Superior temporal gyrus (tissue), 1 donor: ENCODE results near the gene ANKRD44.
"Not testable (repeated sequence)": the region's sequence is repeated elsewhere in the genome, so short reads cannot be mapped to it uniquely, and the experiment has no call there.

Experiments
- DNase-seq: peaks from one replicate; pipeline ENCODE4 v3.0.0-alpha.2; 2016; ENCODE audit errors: extremely low spot score

The ANKRD44 gene

DNA sequence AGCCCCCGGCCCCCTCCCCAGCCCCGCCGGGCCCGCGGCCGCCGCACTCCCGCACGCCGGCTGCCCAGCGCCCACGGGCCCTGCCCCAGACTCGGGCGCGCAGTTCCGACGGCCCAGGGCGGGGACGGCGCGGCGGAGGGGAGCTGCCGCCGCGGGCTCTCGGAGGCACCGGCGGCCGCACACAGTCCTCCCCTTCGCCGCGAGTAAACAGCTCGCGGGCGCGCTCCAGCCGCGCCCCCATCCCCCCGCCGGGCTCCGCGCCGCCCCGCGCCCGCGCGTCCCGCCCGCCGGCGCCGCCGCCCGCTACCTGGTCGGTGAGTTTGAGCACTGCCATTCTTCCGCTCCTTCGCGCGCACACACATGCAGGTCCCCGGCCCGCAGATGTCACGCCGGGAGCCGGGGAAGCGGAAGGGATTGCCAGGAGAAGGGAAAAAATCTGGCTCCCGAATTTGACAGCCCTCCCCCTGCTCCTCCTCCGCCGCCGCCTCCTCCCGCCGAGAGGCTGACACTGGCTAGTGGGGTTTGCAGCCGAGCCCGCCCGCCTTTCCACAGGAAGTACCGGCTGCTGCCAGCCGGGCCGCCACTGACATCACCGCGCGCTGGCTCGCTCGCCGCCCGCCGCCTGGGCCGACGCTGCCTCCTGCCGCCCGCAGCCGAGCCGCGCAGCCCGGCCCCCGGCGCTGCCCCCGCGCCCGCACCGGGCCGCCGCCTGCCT, at the start of gene ANKRD44:
Gene ANKRD44, minus strand, starts transcription at position 510 of the 715 bp plus-strand sequence. Its CDS starts 176 bp downstream, at position 334.
- peak; percentile 88 for DNase-seq

DNA sequence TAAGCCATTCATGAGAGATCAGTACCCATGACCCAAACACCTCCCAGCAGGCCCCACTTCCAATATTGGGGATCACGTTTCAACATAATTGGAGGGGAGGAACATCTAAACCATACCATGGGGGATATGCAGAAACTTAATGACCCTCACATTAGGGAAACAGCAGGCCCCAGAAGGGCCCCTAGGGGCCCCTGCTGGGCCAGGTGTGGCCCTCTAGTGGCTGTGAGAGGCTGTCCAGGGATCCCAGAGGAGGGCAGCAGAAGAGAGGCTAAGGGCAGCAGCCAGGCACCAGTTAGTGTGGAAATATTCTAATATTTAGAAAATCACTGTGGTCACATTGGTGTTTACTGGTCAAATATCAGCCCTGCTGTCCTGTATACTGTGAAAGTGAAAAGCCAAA, 49.3 kb upstream of the ANKRD44 start:
- no peak for DNase-seq

DNA sequence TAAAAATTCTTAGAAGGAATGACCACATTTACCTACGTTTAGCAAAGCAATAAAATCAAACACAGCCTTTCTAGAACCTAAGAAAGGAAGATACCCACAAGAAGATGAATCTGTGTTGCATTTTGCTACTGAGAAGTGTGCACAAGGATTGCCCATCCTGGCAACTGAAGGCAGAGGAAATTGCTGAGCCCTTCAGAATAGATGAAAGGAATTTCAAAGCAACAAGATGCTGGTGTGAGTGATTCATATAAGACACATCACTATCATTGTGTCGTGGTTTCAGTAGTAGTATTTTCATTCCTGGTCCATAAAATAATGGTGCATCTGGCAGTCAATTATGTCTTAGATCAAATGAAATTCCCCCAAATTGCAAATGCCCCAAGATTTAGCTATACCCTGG, 48.4 kb upstream of the ANKRD44 start:
- no peak for DNase-seq

DNA sequence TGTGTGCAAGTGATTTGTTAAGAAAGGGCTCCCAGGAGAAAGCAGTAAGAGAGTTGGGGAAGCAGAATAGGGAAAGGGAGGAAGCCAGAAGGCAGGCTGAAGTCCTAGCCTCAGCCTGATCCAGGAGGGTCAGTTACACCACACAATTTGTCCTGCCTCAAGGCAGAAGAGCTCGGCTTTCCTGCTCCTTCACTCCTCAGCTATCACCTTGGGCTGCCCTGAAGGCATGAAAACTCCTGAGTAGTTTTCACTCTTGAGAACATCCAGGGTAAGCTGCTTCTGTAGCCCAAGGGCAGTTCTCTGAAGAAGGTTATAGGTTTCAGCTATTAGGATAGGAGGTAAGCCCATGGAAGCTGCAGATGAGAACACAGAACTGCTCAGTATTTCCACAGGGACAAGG, 47.4 kb upstream of the ANKRD44 start:
- DNase-seq = no peak

DNA sequence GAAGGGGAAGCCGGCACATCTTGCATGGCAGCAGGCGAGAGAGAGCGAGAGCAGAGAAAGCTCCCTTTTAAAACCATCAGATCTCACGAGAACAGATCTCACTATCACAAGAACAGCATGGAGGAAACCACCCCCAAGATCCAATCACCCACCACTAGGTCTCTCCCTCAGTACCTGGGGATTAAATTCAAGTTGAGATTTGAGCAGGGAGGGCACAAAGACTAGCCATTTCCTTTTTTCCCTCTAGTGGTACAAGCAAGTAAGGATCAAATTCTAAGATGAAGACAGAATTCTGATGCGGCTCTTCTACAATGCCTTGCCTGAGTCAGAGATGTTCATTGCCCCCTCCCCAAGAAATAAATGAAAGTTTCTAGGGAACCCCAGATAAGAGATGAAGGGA, 45.6 kb upstream of the ANKRD44 start:
- no peak for DNase-seq

DNA sequence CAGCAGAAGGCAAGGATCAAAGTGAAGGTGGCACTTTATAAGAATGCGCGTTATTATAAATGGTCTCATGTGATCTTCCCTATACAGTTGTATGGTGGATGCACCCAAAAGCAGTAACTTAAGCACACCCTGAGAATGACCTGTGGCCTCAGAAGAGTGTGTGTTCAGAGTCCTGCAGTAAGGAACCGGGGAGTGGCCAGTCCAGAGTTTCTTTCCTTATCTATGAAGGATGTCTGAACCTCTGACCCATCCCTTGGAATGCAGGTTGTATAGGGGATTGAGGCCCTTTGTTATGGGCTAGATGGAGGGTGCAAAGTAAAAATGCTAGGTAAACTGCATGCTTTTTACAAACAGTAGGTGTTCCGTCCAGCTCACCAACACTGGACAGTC, 43.6 kb upstream of the ANKRD44 start:
- DNase-seq = no peak

DNA sequence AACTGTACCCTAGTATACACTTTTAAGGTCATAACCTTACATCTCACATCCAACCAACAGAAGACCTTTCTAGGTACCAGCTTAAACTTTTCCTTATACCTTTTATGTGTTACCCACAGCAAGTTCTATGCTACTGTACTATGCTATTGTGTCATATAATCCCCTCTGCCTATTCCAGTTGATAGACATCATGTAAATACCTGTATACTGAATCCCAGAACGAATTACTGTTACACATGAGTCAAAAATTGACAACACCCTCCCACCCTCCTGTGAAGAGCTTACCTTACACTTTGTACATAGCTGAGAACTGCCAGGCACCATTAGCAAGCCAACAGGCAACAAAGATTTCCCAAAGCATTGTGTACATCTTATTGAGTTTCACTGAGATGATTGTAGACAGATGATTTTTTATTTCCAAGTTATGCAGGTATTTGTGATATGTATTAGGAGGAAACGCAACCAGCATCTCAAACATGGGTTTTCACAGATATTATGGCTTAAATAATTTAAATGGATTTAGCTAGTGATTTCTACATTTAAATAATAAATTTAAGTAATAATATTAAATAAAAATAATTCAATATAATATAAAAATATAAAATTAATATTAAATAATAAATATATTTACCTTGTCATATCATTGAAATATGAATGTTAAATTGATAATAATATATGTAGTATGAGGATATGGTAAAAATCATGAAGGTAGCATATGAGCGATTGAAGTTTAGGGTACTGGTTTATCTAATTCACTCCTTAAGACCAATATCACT, 43.0 kb upstream of the ANKRD44 start:
- DNase-seq = no peak

DNA sequence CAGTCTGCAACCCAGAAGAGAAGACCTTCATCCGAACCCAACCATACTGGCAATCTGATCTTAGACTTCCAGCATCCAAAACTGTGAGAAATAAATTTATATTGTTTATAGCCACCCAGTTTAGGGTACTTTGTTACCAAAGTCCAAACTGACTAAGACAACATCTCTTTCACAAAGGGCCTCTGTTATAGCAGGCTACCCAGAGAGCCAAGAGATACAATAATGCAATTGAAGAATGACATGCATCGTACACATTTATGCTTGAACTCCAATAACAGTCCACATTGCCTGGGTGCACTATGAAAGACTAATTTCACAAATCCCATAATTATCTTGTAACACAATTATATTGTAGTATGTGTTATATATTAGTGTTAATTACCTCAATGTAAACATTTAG, 39.1 kb upstream of the ANKRD44 start:
- peak; percentile 32 for DNase-seq

DNA sequence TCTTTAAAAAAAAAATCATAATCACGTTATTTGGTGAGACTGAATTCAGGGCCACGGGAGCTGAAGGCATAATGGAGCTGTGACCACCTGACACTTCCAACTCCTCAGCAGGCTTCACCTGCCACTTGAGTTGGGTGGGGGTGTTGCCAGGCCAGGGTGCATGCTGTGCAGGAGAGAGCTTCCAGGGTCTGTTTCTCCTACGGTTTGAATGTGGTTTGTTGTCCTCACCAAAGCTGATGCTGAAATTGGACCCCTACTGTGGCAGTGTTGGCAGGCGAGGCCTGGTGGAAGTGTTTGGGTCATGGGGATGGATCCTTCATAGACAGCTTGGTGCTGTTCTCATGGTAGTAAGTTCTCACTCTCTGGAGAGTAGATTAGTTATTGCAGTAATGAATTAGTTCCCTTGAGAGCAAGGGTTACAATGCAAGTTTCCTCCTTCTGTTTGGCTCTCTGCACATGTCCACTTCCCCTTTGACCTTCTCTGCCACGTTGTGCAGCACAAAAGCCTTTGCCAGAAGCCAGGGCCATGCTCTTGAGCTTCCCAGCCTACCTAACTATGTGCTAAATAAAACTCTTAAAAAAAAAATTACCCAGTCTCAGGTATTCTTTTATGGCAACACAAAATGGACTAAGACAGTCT, 38.3 kb upstream of the ANKRD44 start:
- no peak for DNase-seq

DNA sequence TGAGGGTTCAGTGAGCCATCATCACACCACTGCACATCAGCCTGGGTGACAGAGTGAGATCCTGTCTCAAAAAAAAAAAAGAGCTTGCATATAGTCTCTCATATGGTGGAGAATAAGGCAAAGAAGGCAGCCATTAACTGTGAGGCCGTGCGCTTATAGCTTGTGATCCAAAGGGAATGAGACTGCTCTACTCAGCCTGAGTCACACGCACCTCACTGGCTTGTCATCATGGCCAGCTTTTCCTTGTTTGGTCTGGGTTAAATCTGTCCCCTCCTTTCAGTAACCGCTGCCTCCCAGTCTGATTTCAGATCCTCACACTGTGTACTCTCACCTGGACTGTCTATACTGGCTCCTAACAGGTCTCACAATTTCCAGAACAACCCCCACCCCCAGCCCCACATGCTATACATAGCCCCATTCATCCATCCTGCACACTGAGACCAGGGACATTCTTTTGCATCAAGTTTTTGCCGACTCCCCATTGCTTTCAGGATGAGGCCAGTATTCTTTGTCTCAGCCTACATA, 35.3 kb upstream of the ANKRD44 start:
- no peak for DNase-seq

DNA sequence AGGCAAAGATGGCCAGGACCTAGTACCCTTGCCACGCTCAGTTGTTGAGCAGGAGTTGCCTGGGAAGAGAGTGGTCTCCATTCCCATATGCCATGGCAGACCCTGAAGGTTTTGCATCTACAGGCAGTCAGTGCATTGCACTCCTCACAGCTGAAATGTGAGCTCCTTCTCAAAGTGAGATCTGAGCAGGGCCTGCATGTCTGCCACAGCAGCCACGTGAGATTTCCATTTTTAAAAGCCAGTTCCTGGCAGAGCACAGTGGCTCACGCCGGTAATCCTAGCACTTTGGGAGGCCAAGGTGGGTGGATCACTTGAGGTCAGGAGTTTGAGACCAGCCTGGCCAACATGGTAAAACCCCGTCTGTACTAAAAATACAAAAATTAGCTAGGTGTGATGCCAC, 33.4 kb upstream of the ANKRD44 start:
- DNase-seq = not testable (repeated sequence)

DNA sequence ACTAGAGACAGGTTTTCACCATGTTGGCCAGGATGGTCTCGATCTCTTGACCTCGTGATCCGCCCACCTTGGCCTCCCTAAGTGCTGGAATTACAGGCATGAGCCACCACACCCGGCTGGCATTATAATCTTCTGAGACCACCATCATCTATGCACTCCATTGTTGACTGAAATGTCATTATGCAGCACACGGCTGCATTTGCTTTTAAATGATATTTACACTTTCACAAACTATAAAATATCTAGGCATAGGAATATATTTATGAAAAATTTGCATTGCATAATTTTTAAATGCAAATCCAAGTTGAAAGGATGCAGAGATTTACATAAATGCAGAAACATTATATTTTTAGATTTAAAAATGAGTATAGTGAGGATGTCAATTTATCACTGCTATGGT, 30.0 kb upstream of the ANKRD44 start:
- DNase-seq = no peak

DNA sequence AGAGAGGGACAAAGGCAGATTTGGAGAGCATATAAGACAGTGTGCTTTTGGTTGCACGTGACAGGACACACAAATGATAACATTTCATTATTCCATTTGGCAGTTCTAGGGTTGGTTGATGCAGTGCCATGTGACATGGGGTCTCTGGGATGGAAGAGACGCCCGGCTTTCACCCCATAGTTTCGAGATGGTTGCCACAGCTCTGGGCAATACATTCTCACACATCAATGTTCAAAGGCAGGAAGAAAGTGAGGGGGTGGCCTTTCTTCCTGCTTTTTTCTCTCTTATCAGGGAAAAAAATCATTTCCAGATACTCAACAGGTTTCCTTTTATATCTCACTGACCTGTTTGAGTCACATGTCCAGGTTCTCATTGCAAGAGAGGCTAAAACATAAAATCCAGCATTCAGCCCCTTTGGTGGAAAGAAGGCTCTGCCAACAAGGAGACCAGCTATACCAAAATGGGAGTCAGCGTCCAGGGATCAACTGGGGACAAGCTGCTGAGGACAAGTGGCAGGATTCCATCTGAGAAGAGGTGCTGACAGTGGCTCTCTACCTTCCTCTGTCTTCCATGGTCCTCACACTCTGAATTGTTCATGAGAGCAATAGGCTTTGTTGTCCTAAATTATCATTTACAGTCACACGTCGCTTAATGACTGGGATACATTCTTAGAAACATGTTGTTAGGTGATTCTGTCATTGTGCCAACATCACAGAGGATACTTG, 29.1 kb upstream of the ANKRD44 start:
- no peak for DNase-seq

DNA sequence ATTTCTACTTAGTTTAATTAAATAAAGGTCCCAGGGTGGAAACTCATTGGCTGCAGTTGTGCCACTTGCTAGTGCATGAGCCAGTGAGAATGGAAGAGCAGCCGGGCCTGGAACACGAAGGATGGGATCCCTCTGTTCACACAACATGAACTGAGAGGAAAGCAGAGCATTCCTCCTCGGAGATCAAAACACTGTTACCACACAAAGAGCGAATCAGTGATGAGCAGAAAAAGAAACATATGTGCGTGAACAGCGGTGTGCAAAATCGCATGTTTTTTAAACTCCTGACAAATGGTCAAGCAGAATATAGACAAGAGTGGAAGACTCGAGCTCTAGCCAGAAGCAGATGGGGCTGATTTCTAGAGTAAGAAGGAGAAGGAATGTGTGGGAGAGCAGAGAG, 28.4 kb upstream of the ANKRD44 start:
- DNase-seq = no peak

DNA sequence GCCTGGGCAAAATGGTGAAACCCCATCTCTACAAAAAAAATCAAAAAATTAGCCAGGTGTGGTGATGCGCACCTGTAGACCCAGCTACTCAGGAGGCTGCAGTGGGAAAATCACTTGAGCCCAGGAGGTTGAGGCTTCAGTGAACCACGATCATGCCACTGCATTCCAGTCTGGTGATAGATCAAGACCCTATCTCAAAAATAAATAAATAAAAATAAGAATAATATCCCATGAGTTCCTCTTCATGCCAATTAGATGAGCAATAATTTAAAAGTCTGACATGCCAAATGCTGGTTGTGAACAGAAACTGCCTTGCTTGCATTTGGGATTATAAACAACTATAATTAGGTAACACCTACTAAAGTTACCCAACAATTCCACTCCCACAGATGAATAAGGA, 22.1 kb upstream of the ANKRD44 start:
- no peak for DNase-seq

DNA sequence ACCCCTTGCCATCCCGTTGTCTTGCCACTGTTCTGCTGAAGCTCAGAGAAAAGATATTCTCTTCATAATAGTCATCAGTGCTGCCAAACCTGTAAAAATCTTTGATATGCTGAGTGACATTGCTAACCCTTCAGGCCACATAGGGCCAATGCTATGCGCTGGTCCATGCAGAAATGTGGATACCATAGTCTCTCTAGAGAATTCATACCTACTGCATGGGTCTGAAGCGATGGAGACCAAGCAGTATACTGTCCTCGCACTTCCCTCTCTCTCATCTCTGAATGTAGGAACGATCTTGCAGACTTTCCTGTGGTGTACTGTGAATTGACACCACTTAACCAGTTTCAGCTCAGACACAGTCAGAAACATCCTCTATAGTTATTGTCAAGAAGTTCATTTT, 17.9 kb upstream of the ANKRD44 start:
- DNase-seq = no peak

DNA sequence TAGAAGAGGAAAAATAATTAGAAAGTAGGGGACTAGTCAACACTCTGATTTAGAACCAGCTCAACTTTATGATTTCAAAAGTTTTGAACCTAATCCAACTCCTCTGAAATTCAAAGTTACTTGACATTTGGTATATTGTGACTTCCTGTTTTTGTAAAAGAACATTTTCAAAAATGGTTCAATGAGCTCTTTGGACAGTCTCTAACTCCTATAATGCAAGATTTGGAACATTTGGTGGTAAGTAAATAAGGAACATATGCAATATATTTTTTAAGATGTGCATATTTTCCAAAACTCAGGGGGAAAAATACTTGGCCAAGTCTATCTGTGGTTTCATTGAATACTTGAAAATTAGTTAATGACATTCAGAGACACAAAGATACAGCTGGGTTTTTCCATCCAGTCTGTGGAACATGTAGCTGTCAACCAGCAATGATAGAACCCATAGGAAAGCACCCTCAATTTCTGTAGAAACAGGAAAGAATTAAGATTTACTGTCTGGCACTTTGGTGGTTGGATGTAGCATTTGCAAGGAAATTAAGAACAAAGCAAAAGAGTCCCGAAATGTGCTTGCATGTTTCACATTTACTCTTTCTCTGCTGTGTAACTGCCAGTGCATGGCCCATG, 17.0 kb upstream of the ANKRD44 start:
- DNase-seq = no peak

DNA sequence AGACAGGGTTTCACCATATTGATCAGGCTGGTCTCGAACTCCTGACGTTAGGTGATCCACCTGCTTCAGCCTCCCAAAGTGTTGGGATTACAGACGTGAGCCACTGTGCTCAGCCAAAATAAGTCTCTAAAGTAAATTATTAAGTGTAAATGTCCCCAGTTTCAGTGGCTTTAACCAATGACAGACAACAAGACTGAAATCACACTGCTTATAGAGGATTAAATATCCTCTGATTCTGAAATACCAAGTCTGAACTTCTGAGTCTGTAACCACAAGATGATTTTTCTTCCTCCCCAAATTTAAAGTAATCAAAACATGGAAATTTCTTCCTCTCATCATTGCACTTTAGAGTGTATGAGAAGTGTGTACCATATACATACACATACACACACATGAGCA, 16.5 kb upstream of the ANKRD44 start:
- DNase-seq = no peak

DNA sequence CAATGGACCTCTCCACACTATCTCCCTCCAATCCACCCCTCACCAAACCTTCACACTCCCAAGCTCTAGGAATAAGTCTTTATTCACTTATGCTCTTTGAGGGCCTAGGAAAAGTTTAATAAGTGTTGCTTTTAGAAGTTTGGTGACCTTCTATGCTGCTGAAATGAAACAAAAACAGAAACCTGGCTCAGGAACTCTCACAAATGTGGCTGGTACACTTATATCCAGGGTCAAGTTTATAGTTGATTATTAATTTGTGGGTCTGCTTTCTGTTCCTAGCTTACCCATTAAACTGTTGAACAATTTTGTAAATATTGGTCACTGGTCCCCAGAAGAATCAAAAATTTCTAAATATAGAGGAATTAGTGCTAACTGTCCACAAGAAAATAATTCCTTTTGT, 14.2 kb upstream of the ANKRD44 start:
- no peak for DNase-seq

DNA sequence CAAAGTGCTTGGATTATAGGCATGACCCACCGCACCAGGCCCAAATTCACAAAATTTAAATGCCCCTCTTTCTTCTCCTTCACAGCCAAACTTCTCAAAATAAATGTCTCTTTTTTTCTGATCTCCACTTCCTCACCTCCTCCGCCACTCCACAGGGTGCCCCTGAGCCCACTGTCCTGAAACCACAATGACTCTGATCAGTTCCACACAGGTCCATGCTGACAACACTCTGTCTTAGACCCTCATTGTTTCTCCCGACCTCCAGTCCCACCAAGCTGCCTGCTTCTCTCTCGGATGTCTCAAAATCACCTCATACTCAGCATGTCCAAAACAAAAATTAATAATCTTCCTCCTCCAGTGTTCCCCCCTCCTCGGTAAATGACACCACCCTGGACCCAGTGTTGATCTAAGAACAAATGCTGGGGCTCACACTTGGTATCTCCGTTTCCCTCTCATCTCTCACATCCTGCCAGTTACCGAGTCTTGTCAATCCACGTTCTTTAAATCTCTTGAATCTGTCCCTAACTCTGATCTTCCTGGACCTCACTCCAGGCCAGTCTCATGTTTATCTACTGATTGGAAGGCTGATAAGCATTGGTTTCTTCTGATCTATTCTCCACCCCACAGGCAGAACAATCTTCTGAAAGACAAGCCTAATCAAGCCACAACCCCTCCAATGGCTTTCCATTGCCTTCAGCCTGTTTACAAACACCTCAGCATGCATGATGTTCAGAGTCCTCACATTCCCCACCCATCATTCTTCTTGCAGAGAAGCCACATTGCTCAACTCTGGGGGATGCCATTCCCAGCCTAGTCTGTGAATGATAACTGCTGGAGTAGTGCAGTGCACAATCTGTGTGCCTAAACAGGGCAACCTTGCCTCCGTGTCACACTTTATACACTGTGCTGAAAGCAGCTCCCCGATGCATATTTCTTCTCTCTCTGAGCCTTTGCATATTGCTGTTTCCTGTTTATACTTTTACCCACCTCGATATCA, 12.4 kb upstream of the ANKRD44 start:
- no peak for DNase-seq
